Activated CD4-positive, alpha-beta memory T cell treated with anti-CD3 and anti-CD28 coated beads for 36 hours (primary cell): ENCODE data around the gene SETD1A. TPM values are rescaled to one million over a fixed set of nuclear protein-coding genes. Genes with fewer than 3 reads are reported as not detected.
"Not testable (repeated sequence)": the region's sequence is repeated elsewhere in the genome, so short reads cannot be mapped to it uniquely, and the experiment has no call there.

Experiments used
- CTCF ChIA-PET: fragments of 350-600 bp; sonication (Branson Sonifier 250); formaldehyde crosslinking; loops from one replicate; lab custom pipeline; 2021; ENCODE audit warnings: antibody characterized with exemption, inconsistent platforms; lab: Charles Lee
- POLR2A ChIA-PET: fragments of 350-600 bp; sonication (Branson Sonifier 250); formaldehyde crosslinking; loops from one replicate; lab custom pipeline; 2021; ENCODE audit warnings: antibody characterized with exemption; lab: Charles Lee
- DNase-seq: peaks from one replicate; pipeline ENCODE4 v3.0.0-alpha.2; 2020
- H3K27ac Mint-ChIP-seq: one replicate; pipeline ENCODE4 v1.8.0; 2021; ENCODE audit warnings: mixed read lengths
- H3K27me3 Mint-ChIP-seq: one replicate; pipeline ENCODE4 v1.8.0; 2021; ENCODE audit warnings: mixed read lengths
- H3K36me3 Mint-ChIP-seq: one replicate; pipeline ENCODE4 v1.8.0; 2021; ENCODE audit warnings: mixed read lengths
- H3K4me1 Mint-ChIP-seq: one replicate; pipeline ENCODE4 v1.8.0; 2021; ENCODE audit warnings: low read depth, mixed read lengths
- H3K4me3 Mint-ChIP-seq: one replicate; pipeline ENCODE4 v1.8.0; 2021; ENCODE audit warnings: mild to moderate bottlenecking, mixed read lengths
- H3K9me3 Mint-ChIP-seq: one replicate; pipeline ENCODE4 v1.8.0; 2021; ENCODE audit warnings: mixed read lengths
- intact Hi-C: fragments of 100-400 bp; cut with micrococcal nuclease; formaldehyde crosslinking; loops from one replicate; pipeline ENCODE4 v1.15.1; 2023
- total RNA-seq, 2 experiments: library from RNA; stranded (reverse); gene quantifications; one replicate each; pipeline ENCODE4 v1.2.3, GENCODE V29; 2021

Gene SETD1A
- total RNA-seq, 2 experiments from 2014 or later = 16.4 to 17.4 TPM

DNA sequence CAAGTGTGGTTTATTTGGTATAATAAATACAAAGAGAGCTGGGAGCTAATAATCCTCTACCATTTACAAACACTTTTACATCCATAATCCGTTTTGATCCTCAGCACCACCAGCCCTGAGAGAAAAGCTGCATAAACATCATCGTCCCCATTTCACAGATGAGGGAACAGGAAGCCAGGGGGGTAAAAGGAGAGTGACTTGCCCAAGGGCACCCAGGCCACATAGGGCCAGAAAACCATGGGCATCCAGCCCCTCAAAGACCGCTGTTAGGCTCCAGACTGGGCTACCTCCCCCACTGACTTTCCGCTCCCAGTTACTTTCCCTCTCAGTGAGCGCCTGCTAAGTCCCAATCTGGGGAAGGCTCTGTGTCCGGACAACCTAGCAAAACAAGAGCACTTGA lies 46.2 kb downstream of the SETD1A start:
- Mint-ChIP-seq H3K4me3 (no peak overlapping the region), H3K36me3 (no peaks in the 10 kb centered on the region), H3K9me3 (no peaks in the 10 kb centered on the region), H3K27me3 (no peaks in the 10 kb centered on the region), H3K27ac (no peak overlapping the region), H3K4me1 (no peaks in the 10 kb centered on the region)
- intact Hi-C loops = no loop called here
- CTCF ChIA-PET = interaction anchor here (1.3 to 1.4 kb wide), 2 partner anchors 18 to 21 kb away, joined by 3 to 7 read pairs; partner anchors contain the start of gene HSD3B7
- POLR2A ChIA-PET = no interaction called here
- no peak for DNase-seq

- Mint-ChIP-seq H3K9me3 (no peaks in the 10 kb centered on the region), H3K4me3 (no peak overlapping the region), H3K27me3 (no peaks in the 10 kb centered on the region), H3K36me3 (no peaks in the 10 kb centered on the region), H3K4me1 (peaks cover under 1% of the 10 kb centered on the region), H3K27ac (no peak overlapping the region)
- intact Hi-C loops = no loop called here
- ChIA-PET POLR2A (no interaction called here), CTCF (no interaction called here)
- DNase-seq = no peak
These were observed 47.1 kb downstream of the SETD1A start for GRCh38 chr16:31004658-31005057.

GRCh38 chr16:31005350-31006085 lies 48.0 kb downstream of the SETD1A start:
- CTCF ChIA-PET = no interaction called here
- POLR2A ChIA-PET = no interaction called here
- intact Hi-C loops = no loop called here
- DNase-seq = no peak
- H3K4me3 Mint-ChIP-seq = no peak overlapping the region
- no peaks in the 10 kb centered on the region for H3K9me3 Mint-ChIP-seq
- peaks cover 5% of the 10 kb centered on the region for H3K4me1 Mint-ChIP-seq
- no peaks in the 10 kb centered on the region for H3K36me3 Mint-ChIP-seq
- H3K27ac Mint-ChIP-seq = no peak overlapping the region
- no peaks in the 10 kb centered on the region for H3K27me3 Mint-ChIP-seq

- POLR2A ChIA-PET = no interaction called here
- no peak for DNase-seq
- Mint-ChIP-seq H3K27ac (no peak overlapping the region), H3K4me3 (no peak overlapping the region), H3K36me3 (no peaks in the 10 kb centered on the region), H3K9me3 (no peaks in the 10 kb centered on the region), H3K27me3 (peaks cover 3% of the 10 kb centered on the region), H3K4me1 (peaks cover 8% of the 10 kb centered on the region)
- intact Hi-C loops = no loop called here
- CTCF ChIA-PET = no interaction called here
These were observed 48.5 kb downstream of the SETD1A start for GRCh38 chr16:31006086-31006385.

- H3K27ac Mint-ChIP-seq = no peak overlapping the region
- ChIA-PET CTCF (no interaction called here), POLR2A (no interaction called here)
- intact Hi-C loops = no loop called here
- H3K27me3 Mint-ChIP-seq = peaks cover 8% of the 10 kb centered on the region
- no peaks in the 10 kb centered on the region for H3K9me3 Mint-ChIP-seq
- H3K36me3 Mint-ChIP-seq = no peaks in the 10 kb centered on the region
- H3K4me3 Mint-ChIP-seq = no peak overlapping the region
- H3K4me1 Mint-ChIP-seq = peaks cover 14% of the 10 kb centered on the region
- no peak for DNase-seq
These were observed 49.0 kb downstream of the SETD1A start for GRCh38 chr16:31006589-31006988.

DNA sequence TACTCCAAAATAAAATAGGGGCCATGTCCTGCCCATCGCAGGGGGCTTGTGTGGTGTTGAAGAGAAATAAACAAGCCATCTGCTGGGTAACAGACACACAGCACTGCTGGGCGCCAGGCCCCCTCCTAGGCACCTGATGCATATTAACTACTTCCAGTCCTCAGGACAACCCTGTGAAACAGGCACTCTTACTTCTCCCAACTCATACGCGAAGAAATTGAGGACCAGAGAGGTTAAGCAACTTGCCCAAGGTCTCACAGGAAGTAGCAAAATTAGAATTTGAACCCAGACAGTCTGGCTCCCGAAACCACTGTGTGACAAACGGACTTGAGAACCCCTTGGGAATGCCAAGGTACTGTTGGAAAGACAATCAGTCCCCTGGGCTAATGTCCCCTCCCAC lies 50.1 kb downstream of the SETD1A start:
- POLR2A ChIA-PET = no interaction called here
- Mint-ChIP-seq H3K36me3 (no peaks in the 10 kb centered on the region), H3K9me3 (no peaks in the 10 kb centered on the region), H3K4me1 (peaks cover 14% of the 10 kb centered on the region), H3K27me3 (peaks cover 13% of the 10 kb centered on the region), H3K27ac (no peak overlapping the region), H3K4me3 (no peak overlapping the region)
- intact Hi-C loops = no loop called here
- DNase-seq = no peak
- CTCF ChIA-PET = no interaction called here

DNA sequence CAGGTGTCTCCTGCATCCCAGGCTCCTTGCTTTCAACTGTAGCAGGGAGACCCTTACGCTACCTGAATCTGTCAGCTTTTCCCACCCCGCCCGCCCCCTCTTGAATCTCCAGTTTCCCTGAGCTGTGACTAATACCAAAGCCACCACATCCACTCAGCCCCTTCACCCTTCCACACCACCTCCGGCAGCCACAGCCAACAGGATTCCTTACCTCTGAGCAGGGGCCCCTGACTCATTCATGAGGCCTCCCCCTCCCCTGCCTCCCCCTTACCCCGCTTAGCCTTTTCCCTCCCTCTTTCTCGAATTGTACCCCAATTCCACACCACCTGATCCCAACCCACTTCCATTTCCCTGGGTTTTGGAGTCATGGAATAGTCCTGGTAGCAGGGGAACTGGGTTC lies 50.6 kb downstream of the SETD1A start:
- peaks cover 13% of the 10 kb centered on the region for H3K27me3 Mint-ChIP-seq
- POLR2A ChIA-PET = no interaction called here
- H3K4me3 Mint-ChIP-seq = no peak overlapping the region
- no peak for DNase-seq
- no peaks in the 10 kb centered on the region for H3K36me3 Mint-ChIP-seq
- no peaks in the 10 kb centered on the region for H3K9me3 Mint-ChIP-seq
- CTCF ChIA-PET = no interaction called here
- H3K4me1 Mint-ChIP-seq = peaks cover 14% of the 10 kb centered on the region
- intact Hi-C loops = no loop called here
- H3K27ac Mint-ChIP-seq = no peak overlapping the region

- H3K4me3 Mint-ChIP-seq = no peak overlapping the region
- POLR2A ChIA-PET = no interaction called here
These were observed 51.0 kb downstream of the SETD1A start for GRCh38 chr16:31008551-31008950.

DNA sequence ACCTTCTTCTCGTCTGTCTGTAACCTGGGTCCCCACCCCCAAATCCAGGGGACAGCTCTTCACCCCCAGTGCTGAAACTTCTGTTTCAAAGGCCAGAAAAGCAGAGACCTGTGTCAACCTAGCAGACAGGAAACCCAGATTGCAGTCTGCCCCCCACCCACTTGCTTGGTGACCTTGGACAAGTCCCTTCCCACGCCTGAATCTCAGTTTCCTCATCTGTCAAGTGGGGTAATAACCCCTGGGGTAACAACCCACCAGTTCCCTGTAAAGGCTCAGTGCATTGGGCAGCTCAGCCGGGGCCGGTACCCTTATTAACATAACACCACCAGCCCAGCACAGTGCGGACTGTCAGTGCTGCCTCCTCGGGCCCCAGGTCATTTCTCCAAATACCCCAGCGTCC lies 51.6 kb downstream of the SETD1A start:
- H3K9me3 Mint-ChIP-seq = no peaks in the 10 kb centered on the region
- H3K27me3 Mint-ChIP-seq = peaks cover 16% of the 10 kb centered on the region
- peaks cover 14% of the 10 kb centered on the region for H3K4me1 Mint-ChIP-seq
- ChIA-PET CTCF (no interaction called here), POLR2A (no interaction called here)
- no peak for DNase-seq
- no peak overlapping the region for H3K4me3 Mint-ChIP-seq
- no peak overlapping the region for H3K27ac Mint-ChIP-seq
- H3K36me3 Mint-ChIP-seq = no peaks in the 10 kb centered on the region
- intact Hi-C loops = no loop called here

More at GRCh38 chr16:31008551-31008950, 51.0 kb downstream of the SETD1A start:
- DNase-seq = no peak
- peaks cover 14% of the 10 kb centered on the region for H3K27me3 Mint-ChIP-seq
- H3K9me3 Mint-ChIP-seq = no peaks in the 10 kb centered on the region
- intact Hi-C loops = no loop called here
- H3K4me1 Mint-ChIP-seq = peaks cover 14% of the 10 kb centered on the region
- CTCF ChIA-PET = no interaction called here
- H3K36me3 Mint-ChIP-seq = no peaks in the 10 kb centered on the region
- H3K27ac Mint-ChIP-seq = no peak overlapping the region

GRCh38 chr16:31009894-31010584 lies 52.5 kb downstream of the SETD1A start:
- DNase-seq = no peak
- Mint-ChIP-seq H3K36me3 (no peaks in the 10 kb centered on the region), H3K9me3 (no peaks in the 10 kb centered on the region), H3K4me1 (peaks cover 14% of the 10 kb centered on the region), H3K4me3 (peak overlapping the region; percentile 45), H3K27ac (no peak overlapping the region), H3K27me3 (peaks cover 16% of the 10 kb centered on the region)
- POLR2A ChIA-PET = no interaction called here
- intact Hi-C loops = no loop called here
- CTCF ChIA-PET = no interaction called here

DNA sequence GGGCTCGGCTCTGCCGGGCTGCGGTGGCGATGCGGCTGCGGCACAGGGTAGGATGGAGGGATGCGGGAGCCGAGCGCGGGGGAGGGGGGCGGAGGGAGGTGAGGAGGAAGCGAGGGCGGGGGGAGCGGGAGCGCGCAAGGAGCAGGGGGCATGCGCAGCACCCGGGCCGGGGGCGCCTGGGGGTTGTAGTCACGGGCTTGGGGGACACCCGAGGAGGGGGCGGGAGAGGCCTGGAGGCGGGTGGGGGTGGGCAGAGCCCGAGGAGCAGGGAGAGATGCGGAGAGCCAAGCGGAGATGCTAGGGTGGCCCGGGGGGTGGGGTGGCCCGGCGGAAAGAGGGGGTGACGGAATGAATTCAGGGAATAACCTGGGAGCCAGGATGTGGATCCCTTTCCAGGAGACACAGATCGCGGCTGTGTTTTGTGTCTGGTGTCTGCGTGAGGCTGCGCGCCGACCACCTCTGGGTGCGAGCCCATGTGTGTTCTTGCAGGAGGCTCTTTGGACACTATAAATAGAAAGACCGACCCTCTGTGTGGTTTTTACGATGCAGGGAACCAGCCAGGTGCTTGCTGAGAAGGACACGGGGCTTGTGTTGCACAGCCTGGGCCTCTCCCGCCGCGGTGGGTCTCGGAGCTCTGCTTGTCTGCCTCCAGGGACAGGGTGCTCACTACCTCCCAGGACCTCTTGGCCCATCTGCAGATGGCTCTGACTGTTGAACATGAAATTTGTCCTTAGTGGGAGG lies 53.2 kb downstream of the SETD1A start, which contains the start of gene STX1B:
Gene STX1B, minus strand, starts transcription at position 54 of the 741 bp plus-strand sequence. CDS start 242 bp downstream, outside the sequence.
- POLR2A ChIA-PET = no interaction called here
- Mint-ChIP-seq H3K27me3 (peaks cover 16% of the 10 kb centered on the region), H3K4me3 (peak within 1 kb of the TSS; percentile 59), H3K36me3 (no peaks in the 10 kb centered on the region), H3K9me3 (no peaks in the 10 kb centered on the region), H3K27ac (no peak within 1 kb of the TSS), H3K4me1 (peaks cover 14% of the 10 kb centered on the region)
- intact Hi-C loops = no loop called here
- CTCF ChIA-PET = interaction anchor here (0.6 kb wide), 1 partner anchor 292 kb away, joined by 4 read pairs; no protein-coding TSS in a partner anchor
- DNase-seq = peak; percentile 60

DNA sequence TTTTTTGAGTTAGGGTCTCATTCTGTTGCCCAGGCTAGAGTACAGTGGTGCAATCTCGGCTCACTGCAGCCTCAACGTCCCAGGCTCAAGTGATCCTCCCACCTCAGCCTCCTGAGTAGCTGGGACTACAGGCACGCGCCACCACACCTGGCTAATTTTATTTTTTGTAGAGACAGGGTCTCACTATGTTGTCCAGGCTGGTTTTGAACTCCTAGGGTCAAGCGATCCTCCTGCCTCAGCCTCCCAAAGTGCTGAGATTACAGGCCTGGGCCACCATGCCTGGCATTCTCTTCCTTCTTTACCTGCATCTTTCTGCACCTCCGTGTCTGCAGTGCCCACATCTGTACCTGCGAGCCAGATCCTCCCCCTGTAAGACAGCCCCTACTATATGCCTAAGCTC lies 54.3 kb downstream of the SETD1A start:
- CTCF ChIA-PET = interaction anchor here (1.1 kb wide), 1 partner anchor 70 kb away, joined by 3 read pairs; no protein-coding TSS in a partner anchor
- intact Hi-C loops, POLR2A ChIA-PET, H3K27ac Mint-ChIP-seq, DNase-seq, H3K36me3 Mint-ChIP-seq, H3K9me3 Mint-ChIP-seq: not testable (repeated sequence)
- peaks cover 18% of the 10 kb centered on the region for H3K27me3 Mint-ChIP-seq
- H3K4me3 Mint-ChIP-seq = peak overlapping the region; percentile 59
- peaks cover 14% of the 10 kb centered on the region for H3K4me1 Mint-ChIP-seq
